Upper lobe of left lung (tissue), 4 donors: ENCODE data around the gene ANKRD31.

Experiments
- CTCF ChIP-seq, 6 experiments: fragments of 450-650 bp in 4 of 6; fragments of 200-600 bp in 2 of 6; sonication (generic) in 2 of 6; IDR thresholded peaks; one replicate each; pipeline ENCODE4 v1.5.1; 2016 to 2019; ENCODE audit warnings: antibody characterized with exemption in 6 of 6
- POLR2AphosphoS5 ChIP-seq, 2 donors: sonication (generic); formaldehyde crosslinking; IDR thresholded peaks; one replicate each; pipeline ENCODE4 v1.5.1; 2017; ENCODE audit warnings: antibody characterized with exemption in 2 of 2

- TF ChIP-seq POLR2AphosphoS5 (IDR thresholded peaks at IDR 0.05): no peak
- no peak for TF ChIP-seq CTCF (IDR thresholded peaks at IDR 0.05)
Observed at GRCh38 chr5:75058986-75059535, 177.6 kb downstream of the ANKRD31 start.
